Inferior parietal cortex (tissue), 1 donor: ENCODE data around the gene ATP8A2.

Experiments used
- DNase-seq: peaks from one replicate; pipeline ENCODE4 v3.0.0-alpha.2; 2016; ENCODE audit errors: extremely low spot score

Gene ATP8A2

GRCh38 chr13:25625414-25625813 lies 253.6 kb downstream of the ATP8A2 start:
- DNase-seq = no peak

- no peak for DNase-seq
These were observed 258.6 kb downstream of the ATP8A2 start for GRCh38 chr13:25630329-25630900.

DNA sequence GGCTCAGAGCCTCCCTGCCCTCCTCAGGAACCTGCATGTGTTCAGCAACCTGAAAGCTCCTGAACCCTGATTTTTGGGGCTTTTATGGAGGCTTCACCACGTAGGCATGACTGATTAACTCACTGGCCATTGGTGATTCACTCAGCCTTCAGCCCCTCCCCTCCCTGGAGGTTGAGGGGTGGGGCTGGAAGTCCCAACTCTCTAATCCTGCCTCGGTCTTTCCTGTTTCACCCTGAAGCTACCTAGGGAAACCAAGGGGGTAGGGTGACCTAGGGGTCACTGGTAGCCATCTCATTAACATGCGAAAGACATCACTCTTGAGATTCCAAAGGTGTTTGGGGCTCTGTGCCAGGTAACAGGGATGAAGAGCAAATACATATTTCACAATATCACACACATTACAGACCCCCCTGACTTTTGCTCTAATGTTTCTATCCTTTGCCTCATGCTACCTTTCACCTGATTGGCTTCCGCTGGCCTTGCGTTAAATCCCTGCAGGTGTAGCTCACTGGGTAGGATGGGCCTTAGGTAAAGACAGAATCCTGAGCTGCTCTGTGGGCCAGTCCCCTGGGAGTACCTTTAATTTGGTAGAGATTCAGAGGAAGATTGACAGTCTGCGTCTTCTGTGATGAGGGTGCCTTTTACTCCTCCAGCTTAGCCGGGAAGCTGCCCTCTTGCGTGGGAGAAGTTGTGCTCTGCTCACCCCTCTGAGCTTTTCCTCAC lies 260.6 kb downstream of the ATP8A2 start:
- no peak for DNase-seq

DNA sequence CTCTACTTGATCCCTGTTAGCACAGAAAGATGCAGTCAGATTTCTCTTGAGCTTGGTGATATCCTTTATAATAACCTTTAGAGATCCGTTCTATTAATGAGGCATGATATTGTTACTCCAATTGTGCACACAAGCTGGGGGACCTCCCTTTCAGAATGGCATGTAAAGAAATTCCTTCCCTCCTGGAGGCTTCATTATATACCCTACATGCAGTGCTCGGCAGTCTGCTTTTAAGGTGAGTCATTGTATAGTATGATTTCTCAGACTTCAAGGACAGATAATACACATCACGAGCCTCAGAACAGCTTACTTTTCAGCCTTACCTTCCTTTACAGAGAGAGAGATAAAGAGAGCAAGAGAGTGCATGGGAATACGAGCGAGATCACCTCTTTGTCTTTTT lies 261.3 kb downstream of the ATP8A2 start:
- DNase-seq = no peak

GRCh38 chr13:25645681-25646080 lies 273.9 kb downstream of the ATP8A2 start:
- no peak for DNase-seq

DNA sequence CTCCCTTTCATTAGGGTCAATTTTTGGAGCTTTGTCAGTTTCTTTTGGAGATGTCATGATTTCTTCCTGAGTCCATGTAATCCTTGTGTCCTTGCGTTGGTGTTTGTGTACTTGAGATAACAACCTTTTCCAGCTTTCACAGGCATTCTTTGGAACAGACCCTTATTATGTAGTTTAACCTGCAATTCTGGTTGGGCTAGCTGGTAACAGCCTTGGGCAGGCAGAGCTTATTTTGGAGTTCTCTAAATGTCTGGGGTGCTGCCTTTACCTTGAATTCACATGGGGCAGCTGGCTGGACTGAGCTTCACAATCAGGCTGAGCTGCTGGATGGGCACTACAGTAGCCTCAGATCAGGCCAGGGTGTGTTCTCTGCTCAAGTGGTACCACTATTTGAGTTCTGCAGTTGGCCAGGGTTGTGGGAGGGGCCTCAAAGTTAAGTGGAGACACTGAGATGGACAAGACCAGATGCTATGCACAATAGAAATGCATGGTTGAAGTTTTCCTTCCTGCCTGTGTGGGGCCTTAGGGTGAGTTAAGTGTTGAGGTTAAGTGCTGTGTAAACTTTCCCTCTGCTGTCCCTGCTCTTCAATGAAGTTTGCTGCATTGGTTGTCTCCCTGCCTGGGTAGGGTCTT lies 277.3 kb downstream of the ATP8A2 start:
- no peak for DNase-seq

DNA sequence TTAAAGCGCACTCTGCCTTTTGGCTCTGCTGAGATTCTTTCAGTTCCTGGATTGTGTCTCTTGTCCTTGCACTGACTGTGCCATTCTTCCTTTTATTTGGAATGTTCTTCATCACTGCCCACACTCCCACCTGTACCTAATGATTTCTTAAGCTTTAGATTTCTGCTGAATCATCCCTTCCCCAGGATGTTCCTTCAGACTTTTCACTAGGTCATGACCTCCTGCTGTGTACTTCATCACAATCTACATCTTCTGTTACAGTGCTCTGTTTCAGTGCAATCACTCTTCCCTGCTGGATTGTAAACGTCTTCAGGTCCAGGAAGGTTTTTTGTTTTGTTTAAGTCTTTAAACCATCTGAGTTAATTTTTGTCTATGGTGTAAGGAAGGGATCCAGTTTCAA lies 281.0 kb downstream of the ATP8A2 start:
- no peak for DNase-seq

DNA sequence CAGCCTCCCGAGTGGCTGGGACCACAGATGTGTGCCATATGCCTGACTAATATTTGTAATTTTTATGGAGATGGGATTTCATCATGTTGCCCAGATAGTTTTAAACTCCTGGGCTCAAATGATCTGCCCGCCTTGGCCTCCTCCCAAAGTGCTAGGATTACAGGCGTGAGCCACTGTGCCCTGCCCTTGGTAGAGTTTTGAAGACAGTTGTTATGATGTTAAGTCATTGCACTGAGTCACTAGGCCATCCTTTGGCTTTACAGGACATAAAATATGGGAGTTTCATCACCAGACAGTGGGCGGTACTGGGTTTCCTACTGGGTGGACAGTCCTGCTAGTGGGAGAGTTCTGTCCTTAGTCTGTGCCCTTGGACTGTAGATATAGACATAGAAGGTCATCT lies 282.5 kb downstream of the ATP8A2 start:
- no peak for DNase-seq

DNA sequence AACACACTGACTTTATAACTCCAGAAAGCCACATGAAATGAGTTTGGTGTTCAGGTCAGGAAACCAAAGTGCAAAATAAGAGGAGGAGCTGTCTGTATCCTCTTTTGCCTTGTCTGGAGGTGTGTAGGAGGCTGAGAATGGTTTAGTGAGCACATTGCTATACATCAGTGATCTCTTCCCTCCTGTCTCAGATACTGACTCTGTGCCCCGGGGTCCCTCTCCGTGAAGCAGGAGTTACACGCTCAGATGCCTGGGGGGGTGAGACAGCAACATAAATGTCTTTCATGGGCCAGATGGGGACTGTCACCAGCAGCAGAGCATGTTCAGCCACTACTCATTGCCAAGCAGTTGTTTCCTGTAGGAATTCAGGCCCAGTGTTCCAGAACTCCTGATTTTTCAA lies 285.4 kb downstream of the ATP8A2 start:
- DNase-seq = no peak

- DNase-seq = no peak
These were observed 287.5 kb downstream of the ATP8A2 start for GRCh38 chr13:25659091-25659795.

GRCh38 chr13:25660996-25661395 lies 289.2 kb downstream of the ATP8A2 start:
- no peak for DNase-seq

- no peak for DNase-seq
These were observed 290.7 kb downstream of the ATP8A2 start for GRCh38 chr13:25662516-25662915.

GRCh38 chr13:25668345-25668744 lies 296.6 kb downstream of the ATP8A2 start:
- DNase-seq = no peak

DNA sequence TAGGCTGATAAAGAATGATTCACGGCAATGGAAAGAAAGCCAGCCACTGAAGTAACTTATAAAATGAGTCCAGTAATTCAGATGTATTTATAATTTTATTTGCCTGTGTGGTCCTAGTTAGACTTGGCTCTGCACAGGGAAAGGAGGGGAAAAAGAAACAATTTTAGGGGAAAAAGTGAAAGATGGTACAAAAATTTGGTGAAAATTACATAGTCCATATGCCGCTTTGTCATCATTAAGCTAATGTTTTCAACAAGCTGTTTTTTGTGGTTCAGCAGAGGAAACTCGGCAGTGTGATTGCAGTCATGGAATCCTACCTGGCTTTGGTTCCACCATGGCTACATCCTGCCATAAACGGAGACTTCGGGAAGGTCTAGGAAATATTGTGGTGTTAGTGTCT lies 301.9 kb downstream of the ATP8A2 start:
- no peak for DNase-seq

DNA sequence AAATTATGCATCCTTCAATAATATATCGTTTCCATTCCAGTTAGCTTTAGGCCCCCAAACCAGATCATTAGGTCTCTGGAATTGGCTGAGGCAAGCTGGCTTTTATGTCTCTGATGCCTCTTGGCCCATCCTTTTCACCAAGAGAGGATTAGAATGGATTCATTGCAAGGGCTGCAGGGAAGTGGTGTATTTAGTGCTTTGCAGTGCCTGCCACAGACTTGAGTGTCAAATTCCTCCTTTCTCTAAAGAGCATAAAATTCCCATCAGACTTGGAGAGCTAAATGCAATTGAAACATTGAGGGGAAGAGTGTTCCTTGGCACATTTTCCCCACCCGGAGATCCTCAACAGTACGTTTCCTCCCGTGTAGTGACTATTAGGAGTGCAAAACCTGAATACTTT lies 302.6 kb downstream of the ATP8A2 start:
- no peak for DNase-seq

GRCh38 chr13:25675060-25675459 lies 303.3 kb downstream of the ATP8A2 start:
- no peak for DNase-seq

DNA sequence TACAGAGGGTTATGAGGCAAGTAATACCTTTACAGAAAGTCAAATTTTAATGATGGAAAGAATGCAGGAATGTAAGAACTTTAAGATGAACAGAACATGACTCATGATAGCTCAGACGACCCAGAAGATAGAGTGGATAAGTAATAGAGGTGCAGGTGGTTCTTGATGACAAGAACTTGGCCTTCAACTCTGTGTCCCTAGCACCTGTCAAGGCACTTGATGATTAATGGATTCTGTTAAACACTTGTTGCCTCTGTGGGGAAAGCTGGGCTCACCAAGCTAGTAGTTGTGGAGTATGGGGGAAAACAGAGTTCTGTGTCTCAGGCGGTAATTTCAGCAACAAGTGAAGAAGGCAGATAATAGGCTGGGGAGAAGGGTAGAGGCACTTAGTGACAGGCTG lies 306.2 kb downstream of the ATP8A2 start:
- DNase-seq = no peak

DNA sequence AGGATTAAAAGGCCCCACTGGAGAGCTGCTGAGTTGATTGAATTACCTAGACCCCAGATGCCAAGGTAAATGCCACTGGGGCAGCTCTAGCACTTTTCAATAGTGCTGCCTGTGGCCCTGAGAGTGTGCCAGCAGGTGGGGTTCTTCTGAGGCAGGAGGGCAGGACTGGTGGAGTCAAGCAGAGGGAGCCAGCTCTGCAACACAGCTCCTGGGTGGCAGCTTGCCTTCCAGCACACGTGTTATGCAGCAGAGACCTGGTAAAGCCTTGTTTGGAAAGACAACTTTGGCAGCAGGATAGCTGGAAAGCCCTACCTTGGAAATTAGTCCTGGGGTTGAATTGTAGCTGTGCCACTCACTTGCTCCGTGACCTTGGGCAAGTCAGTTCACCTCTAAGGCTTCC lies 306.6 kb downstream of the ATP8A2 start:
- no peak for DNase-seq

DNA sequence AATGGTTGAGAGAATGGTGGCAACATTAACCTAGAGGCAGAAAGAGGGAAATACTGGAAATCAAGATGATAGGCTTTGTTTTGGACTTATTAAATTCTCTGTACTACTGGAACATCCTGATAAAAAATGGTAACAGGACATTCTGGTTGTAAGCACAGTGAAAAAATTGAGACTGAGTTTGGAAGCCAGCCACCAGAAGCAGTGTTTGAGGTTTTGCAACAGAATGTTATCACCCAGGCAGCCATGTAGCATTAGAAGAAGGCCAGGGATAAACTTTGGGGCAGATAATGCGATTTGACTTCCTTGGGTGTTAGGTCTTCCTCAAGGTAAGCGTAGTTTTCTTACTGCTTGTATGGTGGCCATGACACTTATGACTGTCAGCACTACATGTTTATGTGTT lies 307.4 kb downstream of the ATP8A2 start:
- no peak for DNase-seq

DNA sequence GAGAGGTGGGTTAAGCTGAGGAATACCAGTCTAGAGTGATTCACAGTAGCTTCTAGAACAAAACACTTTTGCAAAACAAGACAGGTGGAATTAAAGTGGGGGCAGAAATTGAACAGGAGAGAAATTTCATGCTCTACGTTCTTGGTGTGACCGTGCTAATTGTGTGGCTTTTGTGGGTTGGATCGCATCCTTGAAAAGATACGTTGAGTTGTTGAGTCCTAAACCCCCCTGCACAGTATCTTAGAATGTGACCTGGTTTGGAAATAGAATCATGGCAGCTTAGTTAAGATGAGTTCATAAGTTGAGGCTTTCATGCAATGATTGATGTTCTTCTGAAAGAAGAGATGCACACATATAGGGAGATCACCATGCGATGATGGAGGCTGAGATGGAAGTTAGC lies 308.2 kb downstream of the ATP8A2 start:
- DNase-seq = no peak

- no peak for DNase-seq
These were observed 310.5 kb downstream of the ATP8A2 start for GRCh38 chr13:25682276-25682675.

DNA sequence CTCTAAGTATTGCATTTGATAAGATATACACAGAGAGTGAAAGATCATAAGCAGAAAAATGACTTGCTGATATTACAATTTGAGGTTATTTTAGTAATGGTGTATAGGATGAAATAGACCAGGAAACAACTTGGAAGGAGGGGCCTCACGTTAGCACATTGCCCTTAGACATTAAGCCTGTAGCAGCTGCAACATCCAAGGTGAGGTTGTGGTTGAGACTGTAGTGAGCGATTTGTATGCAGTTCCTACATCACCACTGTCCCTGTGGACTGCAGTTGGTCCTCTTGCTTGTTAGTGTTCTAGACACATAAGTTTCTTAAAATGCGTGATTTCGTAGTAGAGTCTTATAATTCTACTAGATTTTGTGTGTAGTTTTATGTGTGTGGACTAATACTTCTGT lies 311.3 kb downstream of the ATP8A2 start:
- DNase-seq = no peak
